Testis (tissue), 3 donors: ENCODE results near the gene CAMK2N2. TPM values are rescaled to one million over a fixed set of nuclear protein-coding genes. Genes with fewer than 3 reads are reported as not detected.
"Not testable (repeated sequence)": the region's sequence is repeated elsewhere in the genome, so short reads cannot be mapped to it uniquely, and the experiment has no call there.

Experiments used
- DNase-seq: peaks from one replicate; pipeline ENCODE4 v3.0.0-alpha.2; 2019
- H3K27ac ChIP-seq, 2 donors: fragments of 200-600 bp; sonication (generic); one replicate each; pipeline ENCODE4 v1.5.1; 2019
- H3K27me3 ChIP-seq: fragments of 200-600 bp; sonication (generic); one replicate; pipeline ENCODE4 v1.5.1; 2019
- H3K36me3 ChIP-seq: fragments of 200-600 bp; sonication (generic); one replicate; pipeline ENCODE4 v1.5.1; 2017; ENCODE audit warnings: low read depth; ENCODE audit errors: missing control alignments
- H3K4me1 ChIP-seq: fragments of 200-600 bp; sonication (generic); one replicate; pipeline ENCODE4 v1.5.1; 2019
- H3K4me3 ChIP-seq, 2 donors: fragments of 200-600 bp; sonication (generic); one replicate each; pipeline ENCODE4 v1.5.1; 2017 to 2019
- H3K9me3 ChIP-seq: fragments of 200-600 bp; sonication (generic); one replicate; pipeline ENCODE4 v1.5.1; 2017
- POLR2A ChIP-seq: fragments of 450-650 bp; IDR thresholded peaks from one replicate; pipeline ENCODE4 v1.6.1; 2017; ENCODE audit warnings: antibody characterized with exemption, mild to moderate bottlenecking, moderate library complexity
- WGBS, 2 donors: methylation state at CpG; one replicate each; pipeline ENCODE4 v1.1.5; 2018; 5-methylcytosine and 5-hydroxymethylcytosine counted together
- intact Hi-C: fragments of 100-400 bp; cut with DNase I; formaldehyde crosslinking; loops from one replicate; pipeline ENCODE4 v1.15.1; 2023; ENCODE audit warnings: low total_unique reads
- polyA plus RNA-seq: library from polyadenylated mRNA; stranded (reverse); fragments of 350-450 nt; fragmentation: Illumina TruSeq; extraction: RNeasy Lipid Tissue Mini Kit (QIAGEN cat#74804); gene quantifications from one replicate; pipeline ENCODE4 v1.2.3, GENCODE V29; 2014; ENCODE audit warnings: low read depth, low replicate concordance; ENCODE audit not compliant: insufficient read depth
- total RNA-seq, 2 donors: library from RNA; depleted of rRNA; stranded (reverse); fragments of >200 nt; gene quantifications; one replicate each; pipeline ENCODE4 v1.2.3, GENCODE V29; 2016
- TF ChIP-seq, protein P1 (sequence below), 3 experiments: fragments of 450-650 bp in 2 of 3; fragments of 200-600 bp in 1 of 3; sonication (generic) in 1 of 3; IDR thresholded peaks; one replicate each; pipeline ENCODE4 v1.5.1; 2016 to 2019; ENCODE audit warnings: antibody characterized with exemption in 3 of 3, mild to moderate bottlenecking in 2 of 3, moderate library complexity in 1 of 3

CAMK2N2 gene
- total and polyA plus RNA-seq, 3 donors from 2014 or later = 0.24 to 0.40 TPM; not detected in 1

DNA sequence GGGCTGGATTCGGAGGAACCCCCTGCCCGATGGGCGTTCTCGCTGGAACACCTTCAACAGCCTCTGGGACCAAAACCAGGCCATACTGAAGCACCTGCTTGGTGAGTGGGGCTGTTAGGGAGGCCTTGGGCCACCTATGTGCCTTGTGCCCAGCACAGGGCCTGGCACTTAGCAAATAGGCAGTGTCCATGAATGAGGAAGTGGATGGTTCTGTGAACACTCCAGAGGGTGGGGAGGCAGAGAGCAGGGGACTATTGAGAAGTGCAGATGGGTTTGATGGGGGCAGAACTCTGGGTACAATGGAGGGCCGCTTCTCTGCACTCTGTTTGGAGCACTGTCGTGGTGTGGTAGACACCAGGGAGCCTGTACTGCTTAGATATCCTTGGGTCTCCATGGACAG is 16.0 kb upstream of the CAMK2N2 start:
- DNase-seq = no peak
- H3K9me3 ChIP-seq = no peaks in the 10 kb centered on the region
- H3K27me3 ChIP-seq = no peaks in the 10 kb centered on the region
- H3K36me3 ChIP-seq = no peaks in the 10 kb centered on the region
- no peak for TF ChIP-seq POLR2A
- intact Hi-C loops = no loop called here
- H3K4me1 ChIP-seq = no peaks in the 10 kb centered on the region
- H3K4me3 ChIP-seq = no peak overlapping the region
- no peak overlapping the region for H3K27ac ChIP-seq
- WGBS, 2 donors = 84 to 94% methylated on average over 6 of the region's 6 CpGs

DNA sequence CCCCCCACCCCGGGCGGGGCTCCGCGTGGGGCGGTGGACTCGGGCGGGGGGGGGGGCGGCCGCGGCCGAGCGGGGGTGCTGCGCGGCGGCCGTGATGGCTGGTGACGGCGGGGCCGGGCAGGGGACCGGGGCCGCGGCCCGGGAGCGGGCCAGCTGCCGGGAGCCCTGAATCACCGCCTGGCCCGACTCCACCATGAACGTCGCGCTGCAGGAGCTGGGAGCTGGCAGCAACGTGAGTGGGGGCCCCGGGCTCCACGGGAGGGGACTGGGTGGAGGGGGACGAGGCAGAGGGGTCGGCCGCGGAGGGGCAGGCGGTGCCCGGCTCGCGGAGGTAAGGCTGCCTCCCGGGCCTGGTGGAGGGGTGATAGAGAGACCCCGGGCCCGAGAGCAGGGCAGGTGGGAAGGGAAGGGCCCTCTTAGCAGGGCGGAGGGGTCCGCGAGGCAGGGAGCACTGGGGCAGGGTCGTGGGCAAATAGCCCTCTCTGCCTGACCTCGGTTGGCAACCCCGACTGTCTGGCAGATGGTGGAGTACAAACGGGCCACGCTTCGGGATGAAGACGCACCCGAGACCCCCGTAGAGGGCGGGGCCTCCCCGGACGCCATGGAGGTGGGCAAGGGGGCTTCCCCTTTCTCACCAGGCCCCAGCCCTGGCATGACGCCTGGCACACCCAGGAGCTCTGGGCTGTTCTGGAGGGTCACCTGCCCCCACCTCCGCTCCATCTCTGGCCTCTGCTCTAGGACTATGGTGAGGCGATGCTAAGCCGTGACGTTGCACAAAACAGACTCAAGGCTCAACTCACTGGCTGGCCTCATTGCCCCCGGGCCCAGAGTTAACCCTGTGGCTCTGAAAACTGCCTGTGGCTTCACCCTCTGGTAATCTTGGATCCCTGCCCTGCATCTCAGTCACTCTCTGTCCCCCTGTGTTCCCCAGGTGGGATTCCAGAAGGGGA is 14.9 kb upstream of the CAMK2N2 start, which contains the start of gene ECE2:
Gene ECE2 (plus strand): TSS at position 62 of the 950 bp plus-strand sequence. CDS start 132 bp downstream, at position 194.
- intact Hi-C loops = no loop called here
- Histone ChIP-seq H3K27ac (no peak within 1 kb of the TSS), H3K4me1 (no peaks in the 10 kb centered on the region), H3K9me3 (no peaks in the 10 kb centered on the region), H3K4me3 (peak within 1 kb of the TSS; percentile 15 to 29), H3K36me3 (no peaks in the 10 kb centered on the region), H3K27me3 (no peaks in the 10 kb centered on the region)
- TF ChIP-seq, protein P1, sequence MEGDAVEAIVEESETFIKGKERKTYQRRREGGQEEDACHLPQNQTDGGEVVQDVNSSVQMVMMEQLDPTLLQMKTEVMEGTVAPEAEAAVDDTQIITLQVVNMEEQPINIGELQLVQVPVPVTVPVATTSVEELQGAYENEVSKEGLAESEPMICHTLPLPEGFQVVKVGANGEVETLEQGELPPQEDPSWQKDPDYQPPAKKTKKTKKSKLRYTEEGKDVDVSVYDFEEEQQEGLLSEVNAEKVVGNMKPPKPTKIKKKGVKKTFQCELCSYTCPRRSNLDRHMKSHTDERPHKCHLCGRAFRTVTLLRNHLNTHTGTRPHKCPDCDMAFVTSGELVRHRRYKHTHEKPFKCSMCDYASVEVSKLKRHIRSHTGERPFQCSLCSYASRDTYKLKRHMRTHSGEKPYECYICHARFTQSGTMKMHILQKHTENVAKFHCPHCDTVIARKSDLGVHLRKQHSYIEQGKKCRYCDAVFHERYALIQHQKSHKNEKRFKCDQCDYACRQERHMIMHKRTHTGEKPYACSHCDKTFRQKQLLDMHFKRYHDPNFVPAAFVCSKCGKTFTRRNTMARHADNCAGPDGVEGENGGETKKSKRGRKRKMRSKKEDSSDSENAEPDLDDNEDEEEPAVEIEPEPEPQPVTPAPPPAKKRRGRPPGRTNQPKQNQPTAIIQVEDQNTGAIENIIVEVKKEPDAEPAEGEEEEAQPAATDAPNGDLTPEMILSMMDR (IDR thresholded peaks at IDR 0.05) = no peak
- no peak for TF ChIP-seq POLR2A
- DNase-seq = no peak
- WGBS, 2 donors = 12 to 60% methylated on average over 1 to 45 of the region's 65 CpGs

DNA sequence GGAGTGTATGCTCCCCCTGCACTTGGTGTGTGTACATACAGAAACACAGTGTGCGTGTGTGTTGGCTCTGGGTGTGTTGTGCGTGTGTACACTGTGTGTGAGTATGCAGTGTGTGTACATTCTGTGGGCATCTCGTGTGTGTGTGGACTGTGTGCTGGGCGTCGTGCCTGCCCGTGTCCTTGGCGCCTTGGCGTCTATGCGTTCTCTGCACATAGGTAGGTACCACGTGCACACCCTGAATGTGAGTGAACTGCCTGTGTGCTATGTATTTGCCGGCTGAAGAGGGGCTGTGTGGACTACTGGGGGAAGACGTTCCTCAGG is 14.0 kb upstream of the CAMK2N2 start:
- no peaks in the 10 kb centered on the region for H3K27me3 ChIP-seq

DNA sequence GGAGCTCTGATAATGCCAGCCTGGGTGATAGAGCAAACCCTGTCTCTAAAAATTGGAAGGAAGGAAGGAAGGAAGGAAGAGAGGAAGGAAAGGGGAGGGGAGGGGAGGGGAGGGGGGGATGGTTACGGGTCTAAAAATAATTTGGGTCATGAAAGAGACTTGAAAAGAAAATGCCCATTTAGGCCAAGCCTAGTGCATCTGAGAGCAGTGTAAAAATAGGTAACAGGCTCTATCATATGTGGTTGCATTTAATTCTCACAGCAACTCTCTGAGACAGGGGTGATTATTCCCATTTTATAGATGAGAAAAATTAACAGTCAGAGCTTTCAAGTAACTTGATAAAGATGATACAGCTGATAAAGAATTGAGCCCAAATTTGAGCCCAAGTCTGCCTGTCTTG is 10.9 kb upstream of the CAMK2N2 start:
- H3K9me3 ChIP-seq = no peaks in the 10 kb centered on the region
- no peak overlapping the region for H3K27ac ChIP-seq
- no peaks in the 10 kb centered on the region for H3K27me3 ChIP-seq
- TF ChIP-seq, protein P1 (IDR thresholded peaks at IDR 0.05) = no peak
- no peak for TF ChIP-seq POLR2A
- DNase-seq = no peak
- no peak overlapping the region for H3K4me3 ChIP-seq
- intact Hi-C loops = no loop called here
- no peaks in the 10 kb centered on the region for H3K4me1 ChIP-seq
- no peaks in the 10 kb centered on the region for H3K36me3 ChIP-seq
- 33 to 58% methylated on average over 1 of the region's 1 CpG for WGBS, 2 donors

More for the DNA sequence above, 14.0 kb upstream of the CAMK2N2 start:
- Histone ChIP-seq H3K9me3 (no peaks in the 10 kb centered on the region), H3K4me3 (peak overlapping the region in 1 of 2 donors; percentile 15), H3K27ac (no peak overlapping the region), H3K4me1 (no peaks in the 10 kb centered on the region), H3K36me3 (no peaks in the 10 kb centered on the region)
- no peak for TF ChIP-seq POLR2A
- TF ChIP-seq, protein P1 (IDR thresholded peaks at IDR 0.05) = no peak
- no peak for DNase-seq
- intact Hi-C loops = no loop called here
- 46 to 64% methylated on average over 12 of the region's 12 CpGs for WGBS, 2 donors

DNA sequence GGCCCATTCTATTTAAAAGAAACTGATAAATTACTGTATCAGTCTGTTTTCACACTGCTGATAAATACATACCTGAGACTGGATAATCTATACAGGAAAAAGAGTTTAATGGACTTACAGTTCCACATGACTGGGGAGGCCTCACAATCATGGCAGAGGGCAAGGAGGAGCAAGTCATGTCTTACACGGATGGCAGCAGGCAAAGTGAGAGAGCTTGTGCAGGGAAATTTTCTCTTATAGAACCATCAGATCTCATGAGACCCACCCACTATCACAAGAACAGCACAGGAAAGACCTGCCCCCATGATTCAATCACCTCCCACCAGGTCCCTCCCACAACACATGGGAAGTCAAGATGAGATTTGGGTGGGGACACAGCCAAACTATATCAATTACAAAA is 5.9 kb upstream of the CAMK2N2 start:
- H3K27ac ChIP-seq, H3K9me3 ChIP-seq, DNase-seq, intact Hi-C loops, H3K4me3 ChIP-seq, H3K4me1 ChIP-seq, H3K36me3 ChIP-seq, H3K27me3 ChIP-seq: not testable (repeated sequence)
- WGBS, 2 donors = 86 to 92% methylated on average over 1 of the region's 1 CpG
